GM04503 (cell line): Measurements from ENCODE around the gene HAUS7.

ENCODE experiments used
- DNase-seq: peaks from one replicate; pipeline ENCODE4 v3.0.0-alpha.2; 2012; ENCODE audit warnings: low read depth

The HAUS7 gene

DNA sequence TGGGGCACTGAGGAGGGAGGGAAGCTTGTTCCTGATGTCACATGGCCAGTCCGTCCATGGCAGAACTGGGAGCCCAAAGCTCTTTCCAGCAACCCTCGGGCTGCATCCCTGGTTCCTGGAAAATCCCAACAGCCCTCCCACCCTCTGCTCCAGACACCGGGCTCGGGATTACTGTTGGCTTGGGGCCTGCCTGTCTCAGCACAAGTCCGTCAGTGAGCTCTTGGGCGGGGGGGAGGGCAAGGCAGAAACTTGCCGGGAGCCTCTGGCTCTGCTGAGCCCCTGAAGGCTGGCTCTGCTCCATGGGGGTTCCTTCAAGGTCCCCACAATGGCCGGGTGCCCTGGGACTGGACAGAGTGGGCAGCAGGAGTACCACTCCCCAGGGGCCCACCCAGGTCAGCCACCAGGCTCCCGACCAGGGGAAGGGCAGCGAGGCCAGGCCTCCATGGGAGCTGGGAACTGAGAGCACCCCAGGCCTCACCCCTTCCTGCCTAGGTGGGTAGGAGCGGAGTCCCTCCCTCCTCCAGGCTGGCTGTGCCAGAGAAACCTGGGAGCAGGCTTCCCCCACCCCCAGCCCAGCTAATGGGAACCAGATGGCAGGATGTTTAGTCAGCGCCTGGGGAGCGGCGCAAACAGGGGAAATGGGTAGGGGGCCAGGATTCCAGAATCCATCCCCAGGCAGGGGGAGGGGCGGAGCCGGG lies 6.4 kb upstream of the HAUS7 start:
- no peak for DNase-seq

- no peak for DNase-seq
Observed at GRCh38 chrX:153475751-153476281, 5.4 kb upstream of the HAUS7 start.

DNA sequence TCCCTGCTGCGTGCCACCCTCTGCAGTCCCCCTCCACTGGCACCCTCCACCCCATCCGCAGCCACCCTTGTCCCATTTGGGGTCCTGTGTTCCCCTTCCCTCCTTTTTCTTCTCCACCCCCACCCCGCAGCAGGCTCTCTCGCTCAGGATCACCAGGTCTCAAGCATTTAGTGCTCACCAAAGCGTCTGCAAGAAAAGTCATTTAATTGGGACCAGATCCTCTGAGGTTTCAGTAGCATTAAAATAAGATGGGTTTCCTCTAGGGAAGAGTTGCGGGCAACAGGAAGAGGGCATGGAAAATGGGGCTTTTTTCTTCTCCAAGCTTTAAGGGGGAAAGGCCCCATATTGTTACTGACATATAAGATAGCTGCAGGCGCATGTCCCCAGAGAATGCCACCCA lies 4.9 kb upstream of the HAUS7 start:
- no peak for DNase-seq

DNA sequence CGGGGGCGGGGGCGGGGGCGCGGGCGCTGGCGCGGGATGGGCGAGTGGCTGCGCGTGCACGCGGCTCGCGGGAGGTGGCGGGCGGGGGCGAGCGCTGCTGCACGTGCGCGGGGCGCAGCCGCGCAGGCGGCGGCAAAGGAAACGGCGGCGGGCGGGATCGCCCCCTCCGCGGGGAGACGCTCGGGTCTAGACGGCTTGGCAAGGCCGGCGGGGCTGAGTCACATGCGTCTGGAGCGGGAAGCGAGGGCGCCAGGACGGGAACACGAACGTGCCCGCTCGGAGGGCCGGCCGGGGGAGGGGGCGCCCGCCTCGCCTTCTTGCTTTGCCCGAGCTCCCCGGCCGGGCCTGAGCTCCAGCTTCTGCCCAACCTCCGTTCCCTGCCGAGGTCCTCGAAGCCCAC lies 4.3 kb upstream of the HAUS7 start:
- no peak for DNase-seq

GRCh38 chrX:153474266-153474665 lies 3.9 kb upstream of the HAUS7 start:
- no peak for DNase-seq

DNA sequence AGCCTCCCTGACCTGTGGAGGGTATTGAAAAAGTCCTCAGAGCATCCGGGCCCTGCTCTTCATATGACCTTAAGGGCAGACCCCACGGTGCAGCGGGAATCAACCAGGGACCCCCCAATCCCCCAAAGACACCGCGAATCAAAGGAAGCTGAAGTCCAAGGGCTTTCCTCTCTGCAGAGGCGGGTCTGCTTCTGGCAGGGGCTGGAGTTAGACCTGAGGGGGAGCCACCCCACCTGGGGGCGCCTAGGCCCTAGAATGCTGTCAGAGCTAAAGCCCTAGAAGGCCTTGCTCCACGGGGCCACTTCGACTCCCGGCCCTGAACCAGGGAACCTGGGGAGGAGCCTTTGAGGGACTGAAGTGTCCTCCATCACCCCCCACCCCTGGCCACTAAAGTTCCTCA lies 2.8 kb upstream of the HAUS7 start:
- DNase-seq, result no peak

GRCh38 chrX:153471663-153472280 lies 1.4 kb upstream of the HAUS7 start:
- no peak for DNase-seq

GRCh38 chrX:153469811-153470410 lies 465 bp downstream of the HAUS7 start:
- DNase-seq, result no peak

DNA sequence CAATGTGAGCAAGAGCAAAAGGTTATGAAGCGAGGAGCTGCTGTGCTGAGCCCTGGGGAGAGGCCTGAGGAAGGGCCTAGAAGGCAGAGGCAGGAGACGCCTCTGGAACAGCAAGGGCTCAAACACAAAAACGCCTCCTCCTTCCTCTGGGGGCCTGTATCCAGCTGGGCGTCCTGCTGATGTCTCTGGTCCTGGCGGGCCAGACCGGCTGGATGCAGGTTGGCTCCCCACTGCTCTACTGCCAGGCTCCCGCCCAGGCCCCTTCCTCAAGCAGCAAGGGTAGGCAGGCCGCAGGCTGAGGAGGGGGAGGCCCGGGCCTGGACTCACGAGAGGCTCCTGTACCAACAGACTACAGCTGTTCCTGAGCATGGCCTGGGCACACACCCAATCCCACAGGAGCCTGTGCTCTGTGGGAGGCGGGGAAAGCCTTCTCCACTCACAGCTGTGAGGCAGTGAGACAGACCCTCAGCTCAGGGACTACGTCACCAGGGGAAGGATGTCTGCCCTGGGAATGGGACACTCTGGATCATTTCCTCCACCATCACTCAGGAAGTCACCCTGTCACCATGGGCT lies 2.3 kb downstream of the HAUS7 start:
- no peak for DNase-seq

GRCh38 chrX:153465691-153466380 lies 4.5 kb downstream of the HAUS7 start:
- DNase-seq, result no peak

- DNase-seq, result no peak
Observed at GRCh38 chrX:153464116-153464515, 6.3 kb downstream of the HAUS7 start.

- DNase-seq, result no peak
Observed at GRCh38 chrX:153463556-153463955, 6.8 kb downstream of the HAUS7 start.

- DNase-seq, result no peak
Observed at GRCh38 chrX:153463031-153463430, 7.3 kb downstream of the HAUS7 start.

GRCh38 chrX:153462291-153462690 lies 8.1 kb downstream of the HAUS7 start:
- no peak for DNase-seq

DNA sequence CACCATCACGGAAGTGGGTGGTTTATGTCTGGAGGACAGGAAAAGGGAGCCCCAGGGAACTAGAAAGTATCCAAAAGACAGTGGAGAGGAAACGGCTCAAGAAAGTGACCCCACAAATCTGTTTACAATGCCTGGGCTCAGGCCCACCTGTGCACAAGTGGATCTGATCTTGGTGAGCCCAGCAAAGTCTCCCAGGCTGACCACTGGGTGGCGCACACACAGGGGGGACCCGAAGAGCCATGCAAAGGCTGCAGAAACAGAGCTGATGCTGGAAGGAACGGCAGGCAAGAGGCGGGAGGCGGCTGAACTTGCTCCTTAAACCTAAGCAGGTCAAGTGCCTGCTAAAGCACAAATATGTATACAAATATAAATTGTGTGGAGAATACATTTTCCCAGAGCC lies 9.6 kb downstream of the HAUS7 start:
- no peak for DNase-seq

- no peak for DNase-seq
Observed at GRCh38 chrX:153459986-153460385, 10.4 kb downstream of the HAUS7 start.

GRCh38 chrX:153458476-153458875 lies 11.9 kb downstream of the HAUS7 start:
- no peak for DNase-seq

- no peak for DNase-seq
Observed at GRCh38 chrX:153457827-153458466, 12.4 kb downstream of the HAUS7 start.

- no peak for DNase-seq
Observed at GRCh38 chrX:153457136-153457825, 13.1 kb downstream of the HAUS7 start.

- no peak for DNase-seq
Observed at GRCh38 chrX:153456704-153457103, 13.7 kb downstream of the HAUS7 start.

DNA sequence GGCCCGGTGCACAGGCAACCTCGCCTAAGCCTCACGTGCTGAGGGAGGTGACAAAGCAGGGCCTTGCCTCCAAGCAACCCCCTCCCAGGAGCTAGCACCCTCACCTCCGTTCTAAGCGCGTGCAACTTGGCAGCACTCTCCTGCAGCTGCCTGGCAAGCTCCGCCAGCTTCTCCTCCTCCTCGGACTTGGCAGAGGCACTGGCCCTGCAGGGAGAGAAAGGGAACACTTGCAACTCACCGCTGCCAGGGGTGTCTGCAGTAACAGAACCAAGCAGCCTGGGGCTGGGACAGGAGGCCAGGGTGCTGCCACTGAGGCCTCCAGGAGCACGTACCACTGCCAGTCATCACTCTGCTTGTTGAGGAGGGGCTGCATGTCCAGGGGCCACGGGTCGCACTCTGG lies 14.2 kb downstream of the HAUS7 start:
- DNase-seq, result no peak
